Liver (tissue), 9 donors: ENCODE measurements around the gene ACTN4. TPM values are rescaled to one million over a fixed set of nuclear protein-coding genes. Genes with fewer than 3 reads are reported as not detected.

Experiments
- DNase-seq: peaks from one replicate; pipeline ENCODE4 v3.0.0-alpha.2; 2017; ENCODE audit warnings: low spot score
- H3K27ac ChIP-seq, 2 donors: one replicate each; pipeline ENCODE4 v1.7.0; 2013; ENCODE audit warnings: inconsistent platforms in 2 of 2, low read length in 2 of 2, control low read depth in 1 of 2, low read depth in 1 of 2, mild to moderate bottlenecking in 1 of 2
- H3K27me3 ChIP-seq, 4 donors: one replicate each; pipeline versions ENCODE4 v1.6.1 to v1.7.0; 2013; ENCODE audit warnings: low read length in 3 of 4, inconsistent platforms in 1 of 4, mild to moderate bottlenecking in 1 of 4, moderate library complexity in 1 of 4; ENCODE audit not compliant: control insufficient read depth in 4 of 4, insufficient read depth in 4 of 4
- H3K36me3 ChIP-seq, 4 donors: one replicate each; pipeline versions ENCODE4 v1.6.1 to v1.7.0; 2013; ENCODE audit warnings: low read length in 3 of 4, mild to moderate bottlenecking in 3 of 4, low read depth in 1 of 4, moderate library complexity in 1 of 4; ENCODE audit not compliant: control insufficient read depth in 4 of 4, insufficient read depth in 3 of 4
- H3K4me1 ChIP-seq, 4 donors: one replicate each; pipeline versions ENCODE4 v1.6.1 to v1.7.0; 2013; ENCODE audit warnings: low read length in 3 of 4, mild to moderate bottlenecking in 3 of 4, moderate library complexity in 1 of 4; ENCODE audit not compliant: control insufficient read depth in 4 of 4, insufficient read depth in 4 of 4
- H3K4me3 ChIP-seq, 3 donors: one replicate each; pipeline versions ENCODE4 v1.6.1 to v1.7.0; 2013; ENCODE audit warnings: low read length in 3 of 3, control low read depth in 1 of 3, low read depth in 1 of 3, mild to moderate bottlenecking in 1 of 3
- H3K9ac ChIP-seq, 2 donors: one replicate each; pipeline ENCODE4 v1.7.0; 2013; ENCODE audit warnings: low read length in 2 of 2, mild to moderate bottlenecking in 2 of 2, moderate library complexity in 2 of 2, control low read depth in 1 of 2, low read depth in 1 of 2
- H3K9me3 ChIP-seq, 4 donors: one replicate each; pipeline versions ENCODE4 v1.6.1 to v1.7.0; 2013; ENCODE audit warnings: low read length in 3 of 4; ENCODE audit not compliant: control insufficient read depth in 4 of 4
- EGR1 ChIP-seq, 2 donors: IDR thresholded peaks; 2 replicates each; pipeline ENCODE4 v1.6.1; 2016 to 2018; ENCODE audit warnings: antibody characterized with exemption in 2 of 2, low read depth in 2 of 2
- FOXA1 ChIP-seq: IDR thresholded peaks from 2 replicates; pipeline ENCODE4 v1.6.1; 2016; ENCODE audit warnings: antibody characterized with exemption
- FOXA2 ChIP-seq: IDR thresholded peaks from 2 replicates; pipeline ENCODE4 v1.6.1; 2016; ENCODE audit warnings: antibody characterized with exemption
- HNF4A ChIP-seq, 2 donors: conservative IDR thresholded peaks; 2 replicates each; pipeline ENCODE4 v1.6.1; 2016; ENCODE audit warnings: antibody characterized with exemption in 2 of 2, mild to moderate bottlenecking in 2 of 2
- HNF4G ChIP-seq: IDR thresholded peaks from 2 replicates; pipeline ENCODE4 v1.6.1; 2016; ENCODE audit warnings: antibody characterized with exemption
- RXRA ChIP-seq, 2 donors: IDR thresholded peaks; 2 replicates each; pipeline ENCODE4 v1.6.1; 2017 to 2018; ENCODE audit warnings: antibody characterized with exemption in 2 of 2, mild to moderate bottlenecking in 1 of 2
- TAF1 ChIP-seq: conservative IDR thresholded peaks from 2 replicates; pipeline ENCODE4 v1.6.1; 2016; ENCODE audit warnings: antibody characterized with exemption, mild to moderate bottlenecking
- WGBS: extraction: QIAGEN DNeasy Blood & Tissue Kit; methylation state at CpG from one replicate; pipeline ENCODE4 v1.1.7; 2013; 5-methylcytosine and 5-hydroxymethylcytosine counted together
- polyA plus RNA-seq, 2 donors: library from polyadenylated mRNA; stranded (reverse) in 1 of 2; unstranded in 1 of 2; fragments of 200-250 nt in 1 of 2; fragments of >200 nt in 1 of 2; fragmentation: Nextera tagmentation in 1 of 2; extraction: Ambion mirVana in 1 of 2; gene quantifications; one replicate each; pipeline versions ENCODE4 v1.2.1 to v1.2.3, GENCODE V29; 2013 to 2015
- total RNA-seq, 2 donors: library from RNA; depleted of rRNA; stranded (reverse); fragments of >200 nt; gene quantifications; one replicate each; pipeline ENCODE4 v1.2.3, GENCODE V29; 2014
- TF ChIP-seq, protein P1 (sequence below): IDR thresholded peaks from 2 replicates; pipeline ENCODE4 v1.6.1; 2016; ENCODE audit warnings: antibody characterized with exemption
- TF ChIP-seq, protein P2 (sequence below): IDR thresholded peaks from 2 replicates; pipeline ENCODE4 v1.6.1; 2016; ENCODE audit warnings: antibody characterized with exemption, mild to moderate bottlenecking
- TF ChIP-seq, protein P3 (sequence below): IDR thresholded peaks from 2 replicates; pipeline ENCODE4 v1.6.1; 2016; ENCODE audit warnings: antibody characterized with exemption
- TF ChIP-seq, protein P4 (sequence below): IDR thresholded peaks from 2 replicates; pipeline ENCODE4 v1.6.1; 2016; ENCODE audit warnings: antibody characterized with exemption
- donor health status: healthy.
- donor health status: healthy.
- donor health status: healthy.
- donor health status: healthy.
- donor health status: healthy.

The ACTN4 gene
- total and polyA plus RNA-seq, 4 donors = 35.4 to 164 (median 98.7) TPM

DNA sequence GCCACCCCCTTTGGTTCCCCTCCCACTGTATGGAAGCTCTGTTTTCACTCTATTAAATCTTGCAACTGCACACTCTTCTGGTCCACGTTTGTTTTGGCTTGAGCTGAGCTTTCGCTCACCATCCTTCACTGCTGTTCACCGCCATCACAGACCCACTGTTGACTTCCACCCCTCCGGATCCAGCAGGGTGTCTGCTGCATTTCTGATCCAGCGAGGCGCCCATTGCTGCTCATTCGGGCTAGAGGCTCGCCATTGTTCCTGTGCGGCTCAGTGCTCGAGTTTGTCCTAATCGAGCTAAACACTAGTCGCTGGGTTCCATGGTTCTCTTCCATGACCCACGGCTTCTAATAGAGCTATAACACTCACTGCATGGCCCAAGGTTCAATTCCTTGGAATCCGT lies 42.7 kb downstream of the ACTN4 start:
- Histone ChIP-seq H3K4me3 (no peak overlapping the region), H3K36me3 (no peaks in the 10 kb centered on the region), H3K9me3 (no peaks in the 10 kb centered on the region), H3K9ac (no peak overlapping the region), H3K4me1 (peaks cover 16 to 50% (median 34%) of the 10 kb centered on the region in 4 donors), H3K27me3 (no peaks in the 10 kb centered on the region), H3K27ac (no peak overlapping the region)
- DNase-seq = no peak
- 94% methylated on average over 14 of the region's 14 CpGs for WGBS
- TF ChIP-seq RXRA (IDR thresholded peaks at IDR 0.05) = no peak
- TF ChIP-seq FOXA1 = no peak
- TF ChIP-seq, protein P1, sequence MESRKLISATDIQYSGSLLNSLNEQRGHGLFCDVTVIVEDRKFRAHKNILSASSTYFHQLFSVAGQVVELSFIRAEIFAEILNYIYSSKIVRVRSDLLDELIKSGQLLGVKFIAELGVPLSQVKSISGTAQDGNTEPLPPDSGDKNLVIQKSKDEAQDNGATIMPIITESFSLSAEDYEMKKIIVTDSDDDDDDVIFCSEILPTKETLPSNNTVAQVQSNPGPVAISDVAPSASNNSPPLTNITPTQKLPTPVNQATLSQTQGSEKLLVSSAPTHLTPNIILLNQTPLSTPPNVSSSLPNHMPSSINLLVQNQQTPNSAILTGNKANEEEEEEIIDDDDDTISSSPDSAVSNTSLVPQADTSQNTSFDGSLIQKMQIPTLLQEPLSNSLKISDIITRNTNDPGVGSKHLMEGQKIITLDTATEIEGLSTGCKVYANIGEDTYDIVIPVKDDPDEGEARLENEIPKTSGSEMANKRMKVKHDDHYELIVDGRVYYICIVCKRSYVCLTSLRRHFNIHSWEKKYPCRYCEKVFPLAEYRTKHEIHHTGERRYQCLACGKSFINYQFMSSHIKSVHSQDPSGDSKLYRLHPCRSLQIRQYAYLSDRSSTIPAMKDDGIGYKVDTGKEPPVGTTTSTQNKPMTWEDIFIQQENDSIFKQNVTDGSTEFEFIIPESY = no peak
- TF ChIP-seq, protein P2, sequence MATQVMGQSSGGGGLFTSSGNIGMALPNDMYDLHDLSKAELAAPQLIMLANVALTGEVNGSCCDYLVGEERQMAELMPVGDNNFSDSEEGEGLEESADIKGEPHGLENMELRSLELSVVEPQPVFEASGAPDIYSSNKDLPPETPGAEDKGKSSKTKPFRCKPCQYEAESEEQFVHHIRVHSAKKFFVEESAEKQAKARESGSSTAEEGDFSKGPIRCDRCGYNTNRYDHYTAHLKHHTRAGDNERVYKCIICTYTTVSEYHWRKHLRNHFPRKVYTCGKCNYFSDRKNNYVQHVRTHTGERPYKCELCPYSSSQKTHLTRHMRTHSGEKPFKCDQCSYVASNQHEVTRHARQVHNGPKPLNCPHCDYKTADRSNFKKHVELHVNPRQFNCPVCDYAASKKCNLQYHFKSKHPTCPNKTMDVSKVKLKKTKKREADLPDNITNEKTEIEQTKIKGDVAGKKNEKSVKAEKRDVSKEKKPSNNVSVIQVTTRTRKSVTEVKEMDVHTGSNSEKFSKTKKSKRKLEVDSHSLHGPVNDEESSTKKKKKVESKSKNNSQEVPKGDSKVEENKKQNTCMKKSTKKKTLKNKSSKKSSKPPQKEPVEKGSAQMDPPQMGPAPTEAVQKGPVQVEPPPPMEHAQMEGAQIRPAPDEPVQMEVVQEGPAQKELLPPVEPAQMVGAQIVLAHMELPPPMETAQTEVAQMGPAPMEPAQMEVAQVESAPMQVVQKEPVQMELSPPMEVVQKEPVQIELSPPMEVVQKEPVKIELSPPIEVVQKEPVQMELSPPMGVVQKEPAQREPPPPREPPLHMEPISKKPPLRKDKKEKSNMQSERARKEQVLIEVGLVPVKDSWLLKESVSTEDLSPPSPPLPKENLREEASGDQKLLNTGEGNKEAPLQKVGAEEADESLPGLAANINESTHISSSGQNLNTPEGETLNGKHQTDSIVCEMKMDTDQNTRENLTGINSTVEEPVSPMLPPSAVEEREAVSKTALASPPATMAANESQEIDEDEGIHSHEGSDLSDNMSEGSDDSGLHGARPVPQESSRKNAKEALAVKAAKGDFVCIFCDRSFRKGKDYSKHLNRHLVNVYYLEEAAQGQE = no peak
- no peak for TF ChIP-seq HNF4G
- TF ChIP-seq EGR1 (IDR thresholded peaks at IDR 0.05; ENCODE audit: low read depth in 2 of 2) = no peak

DNA sequence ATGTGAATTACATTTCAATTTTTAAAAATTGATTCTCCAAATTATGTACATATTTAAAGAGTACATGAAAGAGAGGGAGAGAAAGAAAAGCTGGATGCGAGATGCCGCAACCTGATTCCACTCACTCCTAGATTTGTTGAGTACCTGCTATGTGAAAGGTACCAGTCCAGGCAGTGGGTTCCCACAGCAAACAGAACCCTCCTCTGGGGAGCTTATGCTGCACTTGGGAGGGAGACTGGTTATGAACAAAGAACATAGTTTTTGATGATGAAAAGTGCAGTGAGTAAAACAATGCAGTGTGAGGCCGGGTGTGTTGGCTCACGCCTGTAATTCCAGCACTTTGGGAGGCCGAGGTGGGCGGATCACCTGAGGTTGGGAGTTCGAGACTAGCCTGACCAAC lies 43.4 kb downstream of the ACTN4 start:
- WGBS = 90% methylated on average over 7 of the region's 7 CpGs
- Histone ChIP-seq H3K27ac (peak overlapping the region in 1 of 2 donors; percentile 52), H3K4me1 (peaks cover 17 to 49% (median 34%) of the 10 kb centered on the region in 4 donors), H3K9ac (no peak overlapping the region), H3K9me3 (no peaks in the 10 kb centered on the region), H3K36me3 (no peaks in the 10 kb centered on the region), H3K4me3 (no peak overlapping the region), H3K27me3 (no peaks in the 10 kb centered on the region)
- no peak for TF ChIP-seq TAF1
- no peak for TF ChIP-seq FOXA1
- TF ChIP-seq, protein P1 = no peak
- no peak for TF ChIP-seq HNF4G
- TF ChIP-seq, protein P3, sequence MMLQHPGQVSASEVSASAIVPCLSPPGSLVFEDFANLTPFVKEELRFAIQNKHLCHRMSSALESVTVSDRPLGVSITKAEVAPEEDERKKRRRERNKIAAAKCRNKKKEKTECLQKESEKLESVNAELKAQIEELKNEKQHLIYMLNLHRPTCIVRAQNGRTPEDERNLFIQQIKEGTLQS = no peak
- no peak for TF ChIP-seq HNF4A (conservative IDR thresholded peaks at IDR 0.05)
- no peak for TF ChIP-seq EGR1 (IDR thresholded peaks at IDR 0.05; ENCODE audit: low read depth in 2 of 2)
- TF ChIP-seq RXRA (IDR thresholded peaks at IDR 0.05) = no peak
- TF ChIP-seq, protein P4, sequence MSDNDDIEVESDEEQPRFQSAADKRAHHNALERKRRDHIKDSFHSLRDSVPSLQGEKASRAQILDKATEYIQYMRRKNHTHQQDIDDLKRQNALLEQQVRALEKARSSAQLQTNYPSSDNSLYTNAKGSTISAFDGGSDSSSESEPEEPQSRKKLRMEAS = no peak
- no peak for TF ChIP-seq FOXA2
- no peak for DNase-seq
